ENCODE measurements around the gene ITGA11.

DNA sequence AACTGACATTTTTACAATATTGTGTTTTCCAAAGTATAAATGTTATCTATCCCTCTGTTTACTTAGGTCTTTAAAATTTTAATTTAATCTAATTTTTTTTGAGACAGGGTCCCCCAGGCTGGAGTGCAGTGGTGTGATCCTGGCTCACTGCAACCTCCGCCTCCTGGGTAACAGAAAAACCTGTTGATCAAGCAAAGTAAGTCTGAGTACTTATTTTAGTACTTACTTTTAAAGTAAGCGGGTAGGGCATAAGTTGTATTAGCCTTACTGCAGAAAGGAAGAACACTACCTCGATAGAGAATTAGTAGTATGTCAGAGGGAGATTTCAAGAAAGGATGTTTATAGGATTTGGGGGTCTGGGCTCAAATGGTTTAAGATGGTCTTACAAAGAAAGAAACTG, 166.3 kb downstream of the ITGA11 start:
- TF ChIP-seq, protein P1, sequence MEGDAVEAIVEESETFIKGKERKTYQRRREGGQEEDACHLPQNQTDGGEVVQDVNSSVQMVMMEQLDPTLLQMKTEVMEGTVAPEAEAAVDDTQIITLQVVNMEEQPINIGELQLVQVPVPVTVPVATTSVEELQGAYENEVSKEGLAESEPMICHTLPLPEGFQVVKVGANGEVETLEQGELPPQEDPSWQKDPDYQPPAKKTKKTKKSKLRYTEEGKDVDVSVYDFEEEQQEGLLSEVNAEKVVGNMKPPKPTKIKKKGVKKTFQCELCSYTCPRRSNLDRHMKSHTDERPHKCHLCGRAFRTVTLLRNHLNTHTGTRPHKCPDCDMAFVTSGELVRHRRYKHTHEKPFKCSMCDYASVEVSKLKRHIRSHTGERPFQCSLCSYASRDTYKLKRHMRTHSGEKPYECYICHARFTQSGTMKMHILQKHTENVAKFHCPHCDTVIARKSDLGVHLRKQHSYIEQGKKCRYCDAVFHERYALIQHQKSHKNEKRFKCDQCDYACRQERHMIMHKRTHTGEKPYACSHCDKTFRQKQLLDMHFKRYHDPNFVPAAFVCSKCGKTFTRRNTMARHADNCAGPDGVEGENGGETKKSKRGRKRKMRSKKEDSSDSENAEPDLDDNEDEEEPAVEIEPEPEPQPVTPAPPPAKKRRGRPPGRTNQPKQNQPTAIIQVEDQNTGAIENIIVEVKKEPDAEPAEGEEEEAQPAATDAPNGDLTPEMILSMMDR (conservative IDR thresholded peaks at IDR 0.05; ENCODE audit: low read depth, low read length), result no peak
- TF ChIP-seq RAD21 (IDR thresholded peaks at IDR 0.05; ENCODE audit: low read length) (no peak), POLR2A (IDR thresholded peaks at IDR 0.05; ENCODE audit: low read depth, low read length) (no peak), MAZ (IDR thresholded peaks at IDR 0.05; ENCODE audit: borderline replicate concordance, low read depth, low read length) (no peak)

All from IMR-90 (cell line).